Caco-2 (cell line): ENCODE data around the gene ZNF483. TPM values are rescaled to one million over a fixed set of nuclear protein-coding genes. Genes with fewer than 3 reads are reported as not detected.
A peak's percentile ranks its signal among the peaks of the same experiment; 100 is the strongest.
"Not testable (repeated sequence)": the region's sequence is repeated elsewhere in the genome, so short reads cannot be mapped to it uniquely, and the experiment has no call there.

Experiments
- BruUV-seq: library from RNA; stranded (reverse); fragments of 400-500 nt; replicated peaks from 2 replicates; lab custom pipeline; 2021; lab: Mats Ljungman, UMichigan
- CTCF ChIA-PET: fragments of 300-600 bp; sonication (Branson Sonifier 250); formaldehyde crosslinking; loops from one replicate; lab custom pipeline; 2022; ENCODE audit warnings: antibody characterized with exemption; lab: Charles Lee
- POLR2A ChIA-PET: fragments of 300-600 bp; sonication (Branson Sonifier 250); formaldehyde crosslinking; loops from one replicate; lab custom pipeline; 2022; ENCODE audit warnings: antibody characterized with exemption; lab: Charles Lee
- DNase-seq, 2 experiments: peaks; one replicate each; pipeline versions ENCODE4 v3.0.0 to v3.0.0-alpha.2; 2020 to 2022
- H3K27me3 ChIP-seq: replicated peaks from 2 replicates; pipeline ENCODE4 v1.6.0; 2011; ENCODE audit warnings: low read length; ENCODE audit not compliant: control insufficient read depth, insufficient read depth
- H3K36me3 ChIP-seq: 2 replicates; pipeline ENCODE4 v1.5.1; 2011; ENCODE audit warnings: low read length; ENCODE audit not compliant: control insufficient read depth, insufficient read depth
- H3K4me1 ChIP-seq: fragments of 250-450 bp; sonication (Bioruptor Pico); 2 replicates; pipeline ENCODE4 v1.5.1; 2020; ENCODE audit warnings: mild to moderate bottlenecking
- H3K4me3 ChIP-seq: 2 replicates; pipeline ENCODE4 v1.5.1; 2011; ENCODE audit warnings: low read depth, mild to moderate bottlenecking, control low read depth, low read length
- H3K9me3 ChIP-seq: fragments of 250-450 bp; sonication (Bioruptor Pico); 2 replicates; pipeline ENCODE4 v1.5.1; 2020; ENCODE audit warnings: mild to moderate bottlenecking, moderate library complexity
- H3K27ac Mint-ChIP-seq: one replicate; pipeline ENCODE4 v1.8.0; 2022; ENCODE audit warnings: mixed read lengths; ENCODE audit not compliant: unreplicated experiment
- H3K27me3 Mint-ChIP-seq: one replicate; pipeline ENCODE4 v1.8.0; 2022; ENCODE audit warnings: mixed read lengths; ENCODE audit not compliant: insufficient read depth, unreplicated experiment
- H3K36me3 Mint-ChIP-seq: one replicate; pipeline ENCODE4 v1.8.0; 2022; ENCODE audit warnings: mild to moderate bottlenecking, mixed read lengths; ENCODE audit not compliant: insufficient read depth, unreplicated experiment
- H3K4me1 Mint-ChIP-seq: one replicate; pipeline ENCODE4 v1.8.0; 2022; ENCODE audit warnings: low read depth, mixed read lengths; ENCODE audit not compliant: unreplicated experiment
- H3K4me3 Mint-ChIP-seq: one replicate; pipeline ENCODE4 v1.8.0; 2022; ENCODE audit warnings: mild to moderate bottlenecking, moderate library complexity, mixed read lengths; ENCODE audit not compliant: unreplicated experiment
- H3K9me3 Mint-ChIP-seq: one replicate; pipeline ENCODE4 v1.8.0; 2022; ENCODE audit warnings: mixed read lengths; ENCODE audit not compliant: unreplicated experiment
- CTCF ChIP-seq, 2 experiments: fragments of 200-600 bp in 1 of 2; IDR thresholded peaks; 1 replicate in 1 of 2; 2 replicates in 1 of 2; pipeline versions ENCODE4 v1.5.1 to v1.8.0; 2011 to 2022; ENCODE audit warnings: antibody characterized with exemption in 1 of 2, control low read depth in 1 of 2, inconsistent platforms in 1 of 2, low read depth in 1 of 2, low read length in 1 of 2, mild to moderate bottlenecking in 1 of 2, moderate library complexity in 1 of 2; ENCODE audit not compliant: insufficient read depth in 1 of 2, severe bottlenecking in 1 of 2, unreplicated experiment in 1 of 2
- intact Hi-C: fragments of 100-400 bp; cut with micrococcal nuclease; formaldehyde crosslinking; loops from one replicate; pipeline ENCODE4 v1.10.0; 2022; ENCODE audit not compliant: unreplicated experiment
- total RNA-seq: library from RNA; stranded (reverse); gene quantifications from 2 replicates; pipeline ENCODE4 v1.2.3, GENCODE V29; 2022

The ZNF483 gene
- total RNA-seq, 1 experiment from 2014 or later, result not detected

GRCh38 chr9:111615928-111616327 lies 90.9 kb downstream of the ZNF483 start:
- no peak for TF ChIP-seq CTCF (IDR thresholded peaks at IDR 0.05; ENCODE audit: insufficient read depth in 1 of 2, low read depth in 1 of 2, low read length in 1 of 2, severe bottlenecking in 1 of 2, unreplicated experiment in 1 of 2)
- POLR2A ChIA-PET, result no interaction called here
- no peaks in the 10 kb centered on the region for H3K27me3 Mint-ChIP-seq
- CTCF ChIA-PET, result no interaction called here
- H3K4me1 Mint-ChIP-seq, result peaks cover 7% of the 10 kb centered on the region
- H3K27ac Mint-ChIP-seq, result no peak overlapping the region
- intact Hi-C loops, result no loop called here
- Histone ChIP-seq H3K36me3 (no peaks in the 10 kb centered on the region), H3K4me1 (0 out of 2 replicates have a peak, but pooled peaks cover 3% of the 10 kb centered on the region), H3K27me3 (no peaks in the 10 kb centered on the region), H3K4me3 (no peak overlapping the region), H3K9me3 (no peaks in the 10 kb centered on the region)
- no TSS peak for BruUV-seq
- no peaks in the 10 kb centered on the region for H3K36me3 Mint-ChIP-seq
- no peaks in the 10 kb centered on the region for H3K9me3 Mint-ChIP-seq
- no peak overlapping the region for H3K4me3 Mint-ChIP-seq
- no peak for DNase-seq

GRCh38 chr9:111617349-111617748 lies 92.4 kb downstream of the ZNF483 start:
- H3K36me3 ChIP-seq, H3K27me3 ChIP-seq, H3K9me3 ChIP-seq, H3K4me1 Mint-ChIP-seq, H3K36me3 Mint-ChIP-seq, H3K4me3 ChIP-seq, intact Hi-C loops, H3K27ac Mint-ChIP-seq, CTCF ChIA-PET, H3K4me1 ChIP-seq, DNase-seq, BruUV-seq, H3K9me3 Mint-ChIP-seq, H3K27me3 Mint-ChIP-seq, POLR2A ChIA-PET, H3K4me3 Mint-ChIP-seq: not testable (repeated sequence)

- CTCF ChIA-PET, result interaction anchor here (0.6 to 2.3 kb wide), 4 partner anchors 9 to 263 kb away, joined by 3 to 26 read pairs (median 4); partner anchors contain the start of genes DNAJC25 and PTGR1
- H3K27me3 ChIP-seq, result no peaks in the 10 kb centered on the region
- H3K4me3 Mint-ChIP-seq, result no peak overlapping the region
- H3K4me3 ChIP-seq, result no peak overlapping the region
- DNase-seq, result peak; percentile 63 to 64
- no peaks in the 10 kb centered on the region for H3K4me1 Mint-ChIP-seq
- intact Hi-C loops, result loop anchor here (1.0 kb wide), 1 partner anchor 24 kb away; no protein-coding TSS in a partner anchor
- POLR2A ChIA-PET, result interaction anchor here (1.0 kb wide), 1 partner anchor 23 kb away, joined by 3 read pairs; the partner anchor contains the start of gene PTGR1
- H3K9me3 Mint-ChIP-seq, result no peaks in the 10 kb centered on the region
- H3K4me1 ChIP-seq, result no peaks in the 10 kb centered on the region
- no peak overlapping the region for H3K27ac Mint-ChIP-seq
- H3K36me3 ChIP-seq, result no peaks in the 10 kb centered on the region
- H3K36me3 Mint-ChIP-seq, result no peaks in the 10 kb centered on the region
- no TSS peak for BruUV-seq
- TF ChIP-seq CTCF (IDR thresholded peaks at IDR 0.05; ENCODE audit: insufficient read depth in 1 of 2, low read depth in 1 of 2, low read length in 1 of 2, severe bottlenecking in 1 of 2, unreplicated experiment in 1 of 2), result peak; percentile 75 to 94
- no peaks in the 10 kb centered on the region for H3K27me3 Mint-ChIP-seq
- no peaks in the 10 kb centered on the region for H3K9me3 ChIP-seq
Measured at GRCh38 chr9:111621895-111622480, 97.0 kb downstream of the ZNF483 start.
